ENCODE measurements around the gene TMCO1. TPM values are rescaled to one million over a fixed set of nuclear protein-coding genes. Genes with fewer than 3 reads are reported as not detected.
A peak's percentile ranks its signal among the peaks of the same experiment; 100 is the strongest.

TMCO1 gene
- total RNA-seq, 1 experiment from 2014 or later = 70.1 TPM

GRCh38 chr1:165696625-165697100 lies 72.0 kb downstream of the TMCO1 start:
- no peak overlapping the region for H3K4ac ChIP-seq (ENCODE audit: low read depth, low read length)
- H3K56ac ChIP-seq (ENCODE audit: insufficient read length, low read depth, low read length) = no peak overlapping the region
- WGBS (ENCODE audit: extremely low coverage, insufficient read length, low lambda C conversion rate) = no CpG with 5 or more reads among the region's 2 CpGs
- no peaks in the 10 kb centered on the region for H3K23me2 ChIP-seq (ENCODE audit: insufficient read length, low read depth, low read length, poor library complexity, severe bottlenecking)
- no peak overlapping the region for H2BK15ac ChIP-seq (ENCODE audit: low read depth, low read length)
- H3K27me3 ChIP-seq (ENCODE audit: insufficient read depth, low read length) = no peaks in the 10 kb centered on the region
- no peak overlapping the region for H3K18ac ChIP-seq (ENCODE audit: insufficient read length, low read depth, low read length)
- peak overlapping the region; percentile 37 for H3K4me2 ChIP-seq (ENCODE audit: insufficient read depth, insufficient read length, low read length)
- no peak overlapping the region for H2BK20ac ChIP-seq (ENCODE audit: low read depth, low read length, poor library complexity, severe bottlenecking)
- H4K20me1 ChIP-seq (ENCODE audit: control insufficient read depth, insufficient read depth, insufficient read length) = no peaks in the 10 kb centered on the region
- no peak overlapping the region for H4K91ac ChIP-seq (ENCODE audit: insufficient read length, low read depth, low read length)
- Mint-ChIP-seq H3K27me3 (ENCODE audit: low read depth) (no peaks in the 10 kb centered on the region; the same call in 1 of the 2 replicates), H3K4me1 (peaks cover 10 to 14% of the 10 kb centered on the region in 2 experiments), H3K27ac (no peak overlapping the region), H3K4me3 (peak overlapping the region; percentile 28 to 63; a peak in 4 of 5 replicates), H3K9me3 (peaks cover 10 to 11% of the 10 kb centered on the region in 2 experiments; a peak in 4 of 5 replicates), H3K36me3 (ENCODE audit: insufficient read depth in 1 of 3, low read depth in 3 of 3) (peaks cover 25 to 27% (median 27%) of the 10 kb centered on the region in 3 experiments)
- no peaks in the 10 kb centered on the region for H3K79me1 ChIP-seq (ENCODE audit: insufficient read depth, low read depth, low read length, poor library complexity, severe bottlenecking)
- H2BK5ac ChIP-seq (ENCODE audit: insufficient read length, low read length) = no peak overlapping the region
- H3T11ph ChIP-seq (ENCODE audit: low read length) = no peak overlapping the region
- H3K23ac ChIP-seq (ENCODE audit: insufficient read length, low read depth, low read length) = no peak overlapping the region
- no peak overlapping the region for H3K14ac ChIP-seq (ENCODE audit: insufficient read depth, low read length)
- H3K27ac ChIP-seq (ENCODE audit: insufficient read length, low read depth, low read length) = no peak overlapping the region
- H3K4me1 ChIP-seq (ENCODE audit: insufficient read depth, low read length) = no peaks in the 10 kb centered on the region
- no peak overlapping the region for H2AK5ac ChIP-seq (ENCODE audit: insufficient read length, low read length)
- DNase-seq = no peak
- H2BK12ac ChIP-seq (ENCODE audit: insufficient read length, low read depth, low read length) = no peak overlapping the region
- H2AFZ ChIP-seq (ENCODE audit: low read length) = no peak overlapping the region
- H4K8ac ChIP-seq (replicated peaks; ENCODE audit: insufficient read length, low read depth, low read length) = no peak overlapping the region
- no peak overlapping the region for H3K9ac ChIP-seq (ENCODE audit: extremely low read depth, insufficient read length, low read length)
- H3K9me3 ChIP-seq (ENCODE audit: control insufficient read depth, low read depth, low read length) = no peaks in the 10 kb centered on the region
- TF ChIP-seq CTCF (conservative IDR thresholded peaks at IDR 0.05) = no peak
- no peak overlapping the region for H2BK120ac ChIP-seq (ENCODE audit: low read depth, low read length, poor library complexity, severe bottlenecking)
- H4K5ac ChIP-seq (ENCODE audit: insufficient read length, low read depth, low read length) = no peak overlapping the region
- H3K79me2 ChIP-seq (ENCODE audit: insufficient read depth, low read length) = peaks cover 5% of the 10 kb centered on the region; the same call in 1 of the 2 replicates
